ENCODE data around the gene OPTC.
"Not testable (repeated sequence)": the region's sequence is repeated elsewhere in the genome, so short reads cannot be mapped to it uniquely, and the experiment has no call there.

The OPTC gene

GRCh38 chr1:203493901-203494300 is at the start of gene OPTC:
OPTC (plus strand) TSS chr1:203494153; CDS start chr1:203496006, 1,853 bp downstream.
- no peak for DNase-seq

- no peak for DNase-seq
These were observed 49.8 kb upstream of the OPTC start for GRCh38 chr1:203444171-203444576.

- DNase-seq = no peak
These were observed 46.8 kb upstream of the OPTC start for GRCh38 chr1:203447151-203447550.

- not testable (repeated sequence) for DNase-seq
These were observed 46.4 kb upstream of the OPTC start for GRCh38 chr1:203447598-203447997.

GRCh38 chr1:203448521-203449061 is 45.4 kb upstream of the OPTC start:
- peak in 1 of 2 experiments; percentile 55 for DNase-seq

GRCh38 chr1:203450001-203450400 is 44.0 kb upstream of the OPTC start:
- no peak for DNase-seq

GRCh38 chr1:203450479-203451149 is 43.3 kb upstream of the OPTC start:
- no peak for DNase-seq

- DNase-seq = no peak
These were observed 41.8 kb upstream of the OPTC start for GRCh38 chr1:203451836-203452784.

GRCh38 chr1:203453016-203453415 is 40.9 kb upstream of the OPTC start:
- no peak for DNase-seq

GRCh38 chr1:203453616-203454015 is 40.3 kb upstream of the OPTC start:
- no peak for DNase-seq

- DNase-seq = no peak
These were observed 38.9 kb upstream of the OPTC start for GRCh38 chr1:203454986-203455471.

GRCh38 chr1:203455706-203456105 is 38.2 kb upstream of the OPTC start:
- no peak for DNase-seq

GRCh38 chr1:203456577-203456976 is 37.4 kb upstream of the OPTC start:
- no peak for DNase-seq

- DNase-seq = no peak
These were observed 35.9 kb upstream of the OPTC start for GRCh38 chr1:203458078-203458477.

- DNase-seq = no peak
These were observed 34.2 kb upstream of the OPTC start for GRCh38 chr1:203459671-203460201.

- DNase-seq = no peak
These were observed 32.2 kb upstream of the OPTC start for GRCh38 chr1:203461717-203462116.

GRCh38 chr1:203462143-203462542 is 31.8 kb upstream of the OPTC start:
- DNase-seq = no peak

- DNase-seq = no peak
These were observed 31.1 kb upstream of the OPTC start for GRCh38 chr1:203462878-203463277.

GRCh38 chr1:203463469-203464062 is 30.4 kb upstream of the OPTC start:
- DNase-seq = no peak

- DNase-seq = no peak
These were observed 29.7 kb upstream of the OPTC start for GRCh38 chr1:203464226-203464625.

GRCh38 chr1:203464743-203465142 is 29.2 kb upstream of the OPTC start:
- DNase-seq = no peak

- DNase-seq = no peak
These were observed 28.7 kb upstream of the OPTC start for GRCh38 chr1:203465146-203465798.

Measured in cerebellar nuclear complex (tissue), 1 donor.